ENCODE data around the gene CNTN4.

DNA sequence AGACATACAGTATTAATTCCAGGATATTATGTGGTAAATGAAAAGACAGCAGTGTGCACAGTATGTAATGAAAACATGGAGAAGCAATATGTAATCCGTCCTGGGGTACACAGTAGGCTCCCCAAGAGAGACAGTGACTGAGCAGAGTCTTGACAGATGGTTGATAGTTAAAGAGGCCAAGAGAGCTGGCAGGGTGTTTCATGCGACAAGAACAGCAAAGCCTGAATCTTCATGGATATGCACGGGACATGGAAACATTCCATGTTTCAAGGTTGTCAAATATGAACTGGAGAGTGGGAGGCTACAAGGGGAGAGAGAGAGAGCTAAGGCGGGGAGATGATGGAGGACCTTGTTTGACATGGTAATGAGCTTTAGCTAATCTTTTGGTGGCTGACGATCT is 673.1 kb downstream of the CNTN4 start:
- TF ChIP-seq, protein P1, sequence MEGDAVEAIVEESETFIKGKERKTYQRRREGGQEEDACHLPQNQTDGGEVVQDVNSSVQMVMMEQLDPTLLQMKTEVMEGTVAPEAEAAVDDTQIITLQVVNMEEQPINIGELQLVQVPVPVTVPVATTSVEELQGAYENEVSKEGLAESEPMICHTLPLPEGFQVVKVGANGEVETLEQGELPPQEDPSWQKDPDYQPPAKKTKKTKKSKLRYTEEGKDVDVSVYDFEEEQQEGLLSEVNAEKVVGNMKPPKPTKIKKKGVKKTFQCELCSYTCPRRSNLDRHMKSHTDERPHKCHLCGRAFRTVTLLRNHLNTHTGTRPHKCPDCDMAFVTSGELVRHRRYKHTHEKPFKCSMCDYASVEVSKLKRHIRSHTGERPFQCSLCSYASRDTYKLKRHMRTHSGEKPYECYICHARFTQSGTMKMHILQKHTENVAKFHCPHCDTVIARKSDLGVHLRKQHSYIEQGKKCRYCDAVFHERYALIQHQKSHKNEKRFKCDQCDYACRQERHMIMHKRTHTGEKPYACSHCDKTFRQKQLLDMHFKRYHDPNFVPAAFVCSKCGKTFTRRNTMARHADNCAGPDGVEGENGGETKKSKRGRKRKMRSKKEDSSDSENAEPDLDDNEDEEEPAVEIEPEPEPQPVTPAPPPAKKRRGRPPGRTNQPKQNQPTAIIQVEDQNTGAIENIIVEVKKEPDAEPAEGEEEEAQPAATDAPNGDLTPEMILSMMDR (IDR thresholded peaks at IDR 0.05; ENCODE audit: insufficient read depth, low read depth, low read length): no peak
- no peak for TF ChIP-seq EZH2 (IDR thresholded peaks at IDR 0.05; ENCODE audit: insufficient read depth, low read length)
